HepG2 (cell line): ENCODE results near the gene GPS1. TPM values are rescaled to one million over a fixed set of nuclear protein-coding genes. Genes with fewer than 3 reads are reported as not detected.

Experiments
- ADNP ChIP-seq: sonication (generic); formaldehyde crosslinking; IDR thresholded peaks from 2 replicates; pipeline ENCODE4 v1.4.0; 2020; ENCODE audit warnings: missing genetic modification reagents
- ATF7 ChIP-seq, 2 experiments: fragments of 450-650 bp in 1 of 2; sonication (generic) in 1 of 2; formaldehyde crosslinking in 1 of 2; IDR thresholded peaks; 2 replicates each; pipeline versions ENCODE4 v1.4.0 to v1.6.1; 2016 to 2020; ENCODE audit warnings: antibody characterized with exemption in 1 of 2, mild to moderate bottlenecking in 1 of 2, missing genetic modification reagents in 1 of 2
- E2F1 ChIP-seq: sonication (generic); formaldehyde crosslinking; IDR thresholded peaks from 2 replicates; pipeline ENCODE4 v1.5.0; 2020; ENCODE audit warnings: missing genetic modification reagents
- FIP1L1 ChIP-seq: fragments of 200-400 bp; formaldehyde crosslinking; IDR thresholded peaks from 2 replicates; pipeline ENCODE4 v1.6.1; 2018; ENCODE audit warnings: low read depth, mild to moderate bottlenecking, low read length, moderate library complexity, borderline replicate concordance; ENCODE audit not compliant: insufficient read depth
- IKZF1 ChIP-seq: fragments of 450-650 bp; IDR thresholded peaks from 2 replicates; pipeline ENCODE4 v1.7.1; 2016
- JUNB ChIP-seq: sonication (generic); formaldehyde crosslinking; IDR thresholded peaks from 2 replicates; pipeline ENCODE4 v1.8.0; 2022; ENCODE audit warnings: missing genetic modification reagents, mild to moderate bottlenecking, borderline replicate concordance
- NFE2L1 ChIP-seq: sonication (generic); formaldehyde crosslinking; IDR thresholded peaks from 2 replicates; pipeline ENCODE4 v1.4.0; 2020; ENCODE audit warnings: missing genetic modification reagents, mild to moderate bottlenecking, borderline replicate concordance
- REXO4 ChIP-seq: sonication (generic); formaldehyde crosslinking; IDR thresholded peaks from 2 replicates; pipeline ENCODE4 v1.8.0; 2022; ENCODE audit warnings: missing genetic modification reagents, mild to moderate bottlenecking, borderline replicate concordance
- SIX1 ChIP-seq: sonication (generic); formaldehyde crosslinking; IDR thresholded peaks from 2 replicates; pipeline ENCODE4 v1.4.0; 2020; ENCODE audit warnings: missing genetic modification reagents, borderline replicate concordance
- TERF1 ChIP-seq: sonication (generic); formaldehyde crosslinking; IDR thresholded peaks from 2 replicates; pipeline ENCODE4 v1.8.0; 2022; ENCODE audit warnings: mild to moderate bottlenecking, missing genetic modification reagents, moderate library complexity
- TRIM22 ChIP-seq: fragments of 450-650 bp; IDR thresholded peaks from 2 replicates; pipeline ENCODE4 v1.6.1; 2017
- UBTF ChIP-seq: sonication (generic); formaldehyde crosslinking; IDR thresholded peaks from 2 replicates; pipeline ENCODE4 v1.4.0; 2020; ENCODE audit warnings: mild to moderate bottlenecking, missing genetic modification reagents
- ZNF343 ChIP-seq: sonication (generic); formaldehyde crosslinking; IDR thresholded peaks from 2 replicates; pipeline ENCODE4 v1.4.0; 2020; ENCODE audit warnings: mild to moderate bottlenecking, missing genetic modification reagents
- ZNF414 ChIP-seq: sonication (generic); formaldehyde crosslinking; IDR thresholded peaks from 2 replicates; pipeline ENCODE4 v1.5.0; 2020; ENCODE audit warnings: missing genetic modification reagents
- polyA plus RNA-seq, 8 experiments: library from polyadenylated mRNA; depleted of rRNA in 3 of 8; stranded (reverse) in 7 of 8; unstranded in 1 of 8; fragments of >200 nt; fragmentation: Illumina TruSeq in 4 of 8; extraction: Trizol in 4 of 8; gene quantifications; 2 replicates each; pipeline versions ENCODE4 v1.2.1 to v1.2.3, GENCODE V29; 2011 to 2016; ENCODE audit warnings: low read depth in 4 of 8, missing spikeins in 1 of 8, mixed read lengths in 1 of 8; ENCODE audit not compliant: insufficient read depth in 1 of 8
- total RNA-seq, 5 experiments: library from RNA; depleted of rRNA; stranded (reverse); fragments of >200 nt; fragmentation: Illumina TruSeq; extraction: Trizol; gene quantifications; 2 replicates each; pipeline ENCODE4 v1.2.3, GENCODE V29; 2016; ENCODE audit warnings: low read depth in 1 of 5
- TF ChIP-seq, protein P1 (sequence below), 2 experiments: sonication (generic) in 1 of 2; formaldehyde crosslinking in 1 of 2; IDR thresholded peaks; 2 replicates each; pipeline versions ENCODE4 v1.4.0 to v1.6.1; 2016 to 2020; ENCODE audit warnings: borderline replicate concordance in 1 of 2, low read depth in 1 of 2, mild to moderate bottlenecking in 1 of 2, missing genetic modification reagents in 1 of 2

The GPS1 gene
- total and polyA plus RNA-seq, 2 of the 13 experiments (the other 11 are each of a cell fraction or from before 2014, with no cell fraction given) = 124 to 128 TPM

- TF ChIP-seq IKZF1 (no peak), FIP1L1 (0 out of 2 replicates have a peak, but pooled peaks have one; percentile 11), REXO4 (CRISPR knock-in tag) (no peak), JUNB (CRISPR knock-in tag) (no peak), ATF7 (IDR thresholded peaks at IDR 0.05) (no peak), ATF7 (CRISPR knock-in tag; IDR thresholded peaks at IDR 0.05) (0 out of 2 replicates have a peak, but pooled peaks have one; percentile 54), ADNP (CRISPR knock-in tag) (no peak), TRIM22 (no peak), ZNF414 (CRISPR knock-in tag) (no peak), TERF1 (no peak), E2F1 (no peak), NFE2L1 (no peak), UBTF (no peak), ZNF343 (CRISPR knock-in tag) (no peak), SIX1 (CRISPR knock-in tag) (no peak)
- TF ChIP-seq, protein P1, sequence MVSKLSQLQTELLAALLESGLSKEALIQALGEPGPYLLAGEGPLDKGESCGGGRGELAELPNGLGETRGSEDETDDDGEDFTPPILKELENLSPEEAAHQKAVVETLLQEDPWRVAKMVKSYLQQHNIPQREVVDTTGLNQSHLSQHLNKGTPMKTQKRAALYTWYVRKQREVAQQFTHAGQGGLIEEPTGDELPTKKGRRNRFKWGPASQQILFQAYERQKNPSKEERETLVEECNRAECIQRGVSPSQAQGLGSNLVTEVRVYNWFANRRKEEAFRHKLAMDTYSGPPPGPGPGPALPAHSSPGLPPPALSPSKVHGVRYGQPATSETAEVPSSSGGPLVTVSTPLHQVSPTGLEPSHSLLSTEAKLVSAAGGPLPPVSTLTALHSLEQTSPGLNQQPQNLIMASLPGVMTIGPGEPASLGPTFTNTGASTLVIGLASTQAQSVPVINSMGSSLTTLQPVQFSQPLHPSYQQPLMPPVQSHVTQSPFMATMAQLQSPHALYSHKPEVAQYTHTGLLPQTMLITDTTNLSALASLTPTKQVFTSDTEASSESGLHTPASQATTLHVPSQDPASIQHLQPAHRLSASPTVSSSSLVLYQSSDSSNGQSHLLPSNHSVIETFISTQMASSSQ (IDR thresholded peaks at IDR 0.05; ENCODE audit: low read depth) = no peak
- TF ChIP-seq, protein P1 (CRISPR knock-in tag; IDR thresholded peaks at IDR 0.05; ENCODE audit: borderline replicate concordance) = 0 out of 2 replicates have a peak, but pooled peaks have one; percentile 37
These were observed 39.4 kb upstream of the GPS1 start (continued) for GRCh38 chr17:82012261-82012639.
